Activated CD8-positive, alpha-beta memory T cell treated with anti-CD3 and anti-CD28 coated beads, Interleukin-2, amount 50 U/mL, for 24 hours (primary cell): ENCODE results near the gene NTN5.
"Not testable (repeated sequence)": the region's sequence is repeated elsewhere in the genome, so short reads cannot be mapped to it uniquely, and the experiment has no call there.

Experiments
- DNase-seq: peaks from one replicate; pipeline ENCODE4 v3.0.0-alpha.2; 2020; ENCODE audit errors: extremely low read depth

Gene NTN5

DNA sequence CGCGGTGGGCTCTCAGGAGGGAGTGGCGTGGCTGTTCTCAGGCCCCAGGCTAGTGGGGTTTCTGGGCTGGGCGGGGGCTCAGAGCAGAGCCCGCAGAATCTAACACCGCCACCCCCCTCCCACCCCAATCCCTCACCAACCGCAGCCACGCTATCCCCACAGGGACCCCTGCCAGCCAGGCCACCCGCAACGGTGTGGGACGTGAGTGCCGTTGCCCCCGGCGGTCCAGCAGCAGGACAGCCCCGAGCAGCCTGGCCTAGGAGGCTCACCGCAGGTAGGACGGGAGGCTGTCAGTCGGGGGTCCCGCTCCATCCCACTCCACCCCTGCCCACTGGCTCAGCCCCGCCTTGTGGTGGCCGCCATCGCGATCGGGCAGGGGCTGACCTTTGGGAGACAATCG is at the start of gene NTN5:
NTN5 (minus strand) TSS at position 24 of the 400 bp plus-strand sequence. CDS start 2,031 bp downstream, outside the sequence.
- DNase-seq, result no peak

GRCh38 chr19:48722196-48722708 is 49.4 kb upstream of the NTN5 start:
- DNase-seq, result no peak

- DNase-seq, result peak; percentile 87
Measured at GRCh38 chr19:48720613-48721296, 47.9 kb upstream of the NTN5 start.

DNA sequence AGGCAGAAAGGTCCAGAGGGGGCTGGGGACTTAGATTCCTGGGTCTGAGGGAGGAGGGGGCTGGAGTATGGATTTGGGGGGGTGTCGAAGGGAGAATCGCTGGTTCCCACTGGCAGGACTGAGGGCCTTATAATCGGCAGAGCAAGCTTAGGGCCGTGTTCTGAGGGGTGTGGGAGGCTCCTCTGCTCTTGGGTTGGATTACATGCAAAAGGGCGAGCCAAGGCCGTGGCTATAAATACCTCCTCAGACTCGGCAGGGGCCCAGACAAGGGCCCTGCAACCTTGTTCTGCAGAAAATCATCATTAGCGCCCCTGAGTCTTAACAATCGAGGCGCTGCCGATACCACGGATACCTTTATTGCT is 47.4 kb upstream of the NTN5 start:
- DNase-seq, result no peak

DNA sequence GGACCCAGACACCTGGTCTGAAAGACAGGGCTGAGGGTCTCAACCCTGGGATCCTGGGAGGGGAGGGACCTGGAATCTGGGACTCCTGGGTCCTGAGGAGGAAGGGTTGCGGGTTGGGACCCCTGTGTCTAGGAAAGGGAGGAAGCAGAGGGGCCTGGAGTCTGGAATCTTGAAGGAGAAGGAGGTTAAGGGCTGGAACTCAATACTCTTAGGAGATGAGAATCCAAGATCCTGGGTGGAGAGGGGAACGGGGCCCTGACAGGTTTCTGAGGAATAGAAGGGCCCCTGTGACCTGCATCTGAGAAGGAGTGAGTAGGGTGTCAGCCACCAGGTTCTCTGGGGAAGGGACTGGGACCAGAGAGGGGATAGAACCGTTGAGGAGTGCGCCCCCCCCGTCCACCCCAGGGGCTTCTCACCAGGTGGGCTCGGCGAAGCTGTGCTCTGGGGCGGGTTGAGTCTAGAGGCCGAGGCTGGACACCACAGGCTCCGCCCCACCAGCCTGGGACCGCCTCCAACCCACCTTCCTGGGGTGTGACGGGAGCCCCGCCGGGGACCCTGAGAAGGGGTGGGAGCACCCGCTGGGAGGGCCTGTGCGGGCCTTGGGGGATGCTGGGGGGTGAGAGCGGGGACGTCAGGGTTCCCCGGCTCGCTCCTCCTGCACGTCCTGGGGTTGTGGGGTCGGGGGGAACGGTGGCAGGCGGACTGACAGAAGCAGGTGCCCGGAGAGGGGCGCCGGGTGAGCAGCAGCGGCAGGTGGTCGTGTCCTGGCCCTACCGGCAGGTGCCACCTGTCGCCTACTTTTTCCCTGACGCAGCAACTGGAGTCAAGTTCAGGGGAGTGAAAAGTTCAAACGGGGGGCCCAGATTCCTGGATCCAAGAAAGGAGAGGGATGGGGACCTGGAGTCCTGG is 46.7 kb upstream of the NTN5 start, which contains the start of gene MAMSTR:
MAMSTR (minus strand) TSS at position 463 of the 909 bp plus-strand sequence. CDS start 694 bp downstream, outside the sequence.
- DNase-seq, result no peak

- no peak for DNase-seq
Measured at GRCh38 chr19:48718711-48719231, 46.0 kb upstream of the NTN5 start.

DNA sequence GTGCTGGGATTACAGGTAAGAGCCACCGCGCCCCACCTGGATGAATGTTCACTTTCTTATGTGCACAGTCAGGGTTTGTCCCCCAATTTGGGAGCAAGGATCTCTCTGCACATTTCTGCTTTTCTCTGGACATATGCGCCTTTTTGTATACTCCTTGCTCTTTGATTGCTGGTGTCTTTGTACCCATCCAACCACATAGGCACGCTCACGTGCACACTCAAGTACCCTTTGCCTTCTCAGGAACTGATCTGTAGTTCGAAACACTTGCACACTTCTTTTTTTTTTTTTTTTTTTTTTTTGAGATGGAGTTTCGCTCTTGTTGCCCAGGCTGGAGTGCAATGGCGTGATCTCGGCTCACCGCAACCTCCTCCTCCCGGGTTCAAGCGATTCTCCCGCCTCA is 45.3 kb upstream of the NTN5 start:
- DNase-seq, result not testable (repeated sequence)

- DNase-seq, result no peak
Measured at GRCh38 chr19:48716562-48717291, 43.9 kb upstream of the NTN5 start.

- no peak for DNase-seq
Measured at GRCh38 chr19:48715681-48716171, 42.9 kb upstream of the NTN5 start.

- no peak for DNase-seq
Measured at GRCh38 chr19:48714759-48715675, 42.2 kb upstream of the NTN5 start.

GRCh38 chr19:48713864-48714755 is 41.3 kb upstream of the NTN5 start:
- DNase-seq, result peak; percentile 97

- DNase-seq, result no peak
Measured at GRCh38 chr19:48713041-48713863, 40.4 kb upstream of the NTN5 start.

DNA sequence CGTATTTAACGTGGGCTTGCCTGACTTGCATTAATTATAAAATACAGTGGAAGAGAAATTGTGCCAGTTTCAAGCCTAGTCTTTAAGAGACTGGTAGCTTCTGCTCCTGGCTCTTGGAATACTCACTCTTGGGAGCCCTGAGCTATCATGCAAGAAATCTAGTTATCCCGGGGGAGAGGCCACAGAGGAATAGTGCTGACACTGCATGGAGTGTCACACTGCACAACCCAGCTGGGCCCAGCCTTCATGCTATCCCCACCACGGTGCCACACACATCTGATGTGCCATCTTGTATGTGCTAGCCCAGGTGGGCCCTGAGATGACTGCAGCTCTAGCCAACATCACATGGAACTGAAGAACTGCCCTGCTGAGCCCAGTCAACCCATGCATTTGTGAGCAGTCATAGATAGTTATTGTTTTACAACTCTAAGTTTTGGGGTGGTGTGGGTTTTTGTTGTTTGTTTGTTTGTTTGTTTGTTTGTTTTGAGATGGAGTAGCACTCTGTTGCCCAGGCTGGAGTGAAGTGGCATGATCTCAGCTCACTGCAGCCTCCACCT is 38.4 kb upstream of the NTN5 start:
- no peak for DNase-seq

DNA sequence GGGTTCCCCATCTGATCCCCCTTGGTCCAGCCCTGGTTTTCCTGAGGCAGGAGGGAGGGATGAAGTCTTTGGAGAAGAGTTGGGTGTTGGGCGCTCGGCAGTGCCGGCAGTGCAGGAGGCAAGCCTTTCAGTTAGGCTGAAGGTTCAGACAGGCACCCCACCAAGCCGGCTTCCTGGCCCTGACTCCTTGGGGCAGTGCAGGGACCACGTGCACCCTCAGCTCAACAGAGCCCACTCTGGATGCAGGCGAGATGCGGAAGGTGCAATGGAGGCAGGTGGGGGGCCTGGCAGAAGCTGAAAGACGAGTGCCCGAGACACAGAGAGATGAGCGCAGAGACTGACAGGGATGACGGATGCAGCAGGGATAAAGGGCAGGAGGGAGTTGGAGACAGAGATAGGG is 35.7 kb upstream of the NTN5 start:
- DNase-seq, result no peak

GRCh38 chr19:48705431-48705830 is 32.6 kb upstream of the NTN5 start:
- DNase-seq, result no peak

DNA sequence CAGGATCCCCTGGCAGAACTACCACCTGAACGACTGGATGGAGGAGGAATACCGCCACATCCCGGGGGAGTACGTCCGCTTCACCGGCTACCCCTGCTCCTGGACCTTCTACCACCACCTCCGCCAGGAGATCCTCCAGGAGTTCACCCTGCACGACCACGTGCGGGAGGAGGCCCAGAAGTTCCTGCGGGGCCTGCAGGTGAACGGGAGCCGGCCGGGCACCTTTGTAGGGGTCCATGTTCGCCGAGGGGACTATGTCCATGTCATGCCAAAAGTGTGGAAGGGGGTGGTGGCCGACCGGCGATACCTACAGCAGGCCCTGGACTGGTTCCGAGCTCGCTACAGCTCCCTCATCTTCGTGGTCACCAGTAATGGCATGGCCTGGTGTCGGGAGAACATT is 30.5 kb upstream of the NTN5 start:
- no peak for DNase-seq

DNA sequence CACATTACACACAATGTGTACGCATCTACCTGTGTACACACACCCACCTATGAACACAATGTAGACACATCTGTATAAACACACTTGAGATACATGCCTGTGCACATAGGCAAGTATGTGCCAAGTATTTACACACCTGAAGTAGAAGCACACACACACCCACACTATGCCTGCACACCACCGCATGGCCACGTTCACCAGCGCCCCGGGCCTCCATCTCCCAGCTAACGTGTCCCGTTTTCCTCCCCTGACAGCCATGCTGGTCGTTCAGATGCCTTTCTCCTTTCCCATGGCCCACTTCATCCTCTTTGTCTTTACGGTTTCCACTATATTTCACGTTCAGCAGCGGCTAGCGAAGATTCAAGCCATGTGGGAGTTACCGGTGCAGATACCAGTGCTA is 29.9 kb upstream of the NTN5 start:
- no peak for DNase-seq

DNA sequence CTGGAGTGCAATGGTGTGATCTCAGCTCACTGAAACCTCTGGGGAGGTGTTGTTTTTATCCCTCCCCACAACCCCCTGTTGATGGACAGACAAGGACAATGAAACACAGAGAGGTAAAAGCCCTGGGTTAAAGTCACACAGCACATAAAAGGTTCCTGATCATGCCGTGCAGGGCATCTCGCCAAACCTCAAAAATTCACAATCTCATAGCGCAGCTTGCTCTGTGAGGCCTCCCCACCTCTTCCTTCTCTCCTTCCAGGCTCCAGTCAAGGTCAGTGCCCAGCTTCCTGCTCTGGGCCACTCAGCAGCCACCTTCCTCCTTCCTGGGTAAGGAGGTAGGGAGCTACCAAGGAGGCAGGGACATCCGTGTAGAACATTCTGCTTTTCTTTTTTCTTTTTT is 25.2 kb upstream of the NTN5 start:
- no peak for DNase-seq
